Heart right ventricle (tissue), 16 donors: ENCODE results near the gene SLC17A1. TPM values are rescaled to one million over a fixed set of nuclear protein-coding genes. Genes with fewer than 3 reads are reported as not detected.

Experiments used
- ATAC-seq, 8 donors: fragments of 200-7000 bp; cut with Tn5 transposase; one replicate each; pipeline ENCODE4 v1.9.1; 2020; ENCODE audit warnings: mild to moderate bottlenecking in 8 of 8, moderate library complexity in 8 of 8, moderate number of reproducible peaks in 1 of 8
- DNase-seq, 2 donors: peaks; one replicate each; pipeline ENCODE4 v3.0.0-alpha.2; 2020
- H3K27ac ChIP-seq, 10 donors: fragments of 200-600 bp; sonication (generic) in 2 of 10; one replicate each; pipeline versions ENCODE4 v1.5.0 to v1.8.0; 2020 to 2022; ENCODE audit warnings: mild to moderate bottlenecking in 3 of 10
- H3K27me3 ChIP-seq, 7 donors: fragments of 200-600 bp; one replicate each; pipeline ENCODE4 v1.8.0; 2021 to 2022; ENCODE audit warnings: mild to moderate bottlenecking in 2 of 7
- H3K36me3 ChIP-seq, 9 donors: fragments of 200-600 bp; sonication (generic) in 1 of 9; one replicate each; pipeline versions ENCODE4 v1.5.0 to v1.8.0; 2020 to 2022; ENCODE audit warnings: mild to moderate bottlenecking in 2 of 9
- H3K4me1 ChIP-seq, 9 donors: fragments of 200-600 bp; sonication (generic) in 1 of 9; one replicate each; pipeline versions ENCODE4 v1.5.0 to v1.8.0; 2020 to 2022; ENCODE audit warnings: mild to moderate bottlenecking in 4 of 9
- H3K4me3 ChIP-seq, 10 donors: fragments of 200-600 bp; sonication (generic) in 2 of 10; one replicate each; pipeline versions ENCODE4 v1.5.0 to v1.8.0; 2020 to 2022; ENCODE audit warnings: mild to moderate bottlenecking in 7 of 10, moderate library complexity in 2 of 10
- H3K9me3 ChIP-seq, 11 donors: fragments of 200-600 bp in 10 of 11; sonication (generic) in 2 of 11; one replicate each; pipeline versions ENCODE4 v1.5.0 to v1.8.0; 2013 to 2022; ENCODE audit warnings: mild to moderate bottlenecking in 2 of 11, control low read depth in 1 of 11, moderate library complexity in 1 of 11
- CTCF ChIP-seq, 9 donors: fragments of 200-600 bp; sonication (generic) in 2 of 9; IDR thresholded peaks; one replicate each; pipeline versions ENCODE4 v1.5.0 to v1.8.0; 2021 to 2022; ENCODE audit warnings: antibody characterized with exemption in 9 of 9, mild to moderate bottlenecking in 5 of 9, moderate library complexity in 1 of 9
- WGBS, 2 donors: extraction: QIAGEN DNeasy Blood & Tissue Kit; methylation state at CpG; one replicate each; pipeline ENCODE4 v1.1.7; 2013; ENCODE audit warnings: inconsistent platforms in 1 of 2; 5-methylcytosine and 5-hydroxymethylcytosine counted together
- intact Hi-C, 10 donors: fragments of 100-400 bp; cut with DNase I; formaldehyde crosslinking; loops; one replicate each; pipeline versions ENCODE4 v1.11.1 to v1.14.2; 2022
- polyA plus RNA-seq, 2 donors: library from polyadenylated mRNA; stranded (reverse); fragments of 200-250 nt; gene quantifications; one replicate each; pipeline ENCODE4 v1.2.3, GENCODE V29; 2013
- total RNA-seq, 10 donors: library from RNA; stranded (reverse); fragmentation: NEBNext Ultra II Directional in 3 of 10; extraction: Animal tissue kit (Norgen Biotek cat#: 25700) in 3 of 10; gene quantifications; one replicate each; pipeline versions ENCODE4 v1.2.1 to v1.2.4, GENCODE V29; 2021 to 2023
- donor health status: Arrhythmogenic right ventricular cardiomyopathy.
- donor health status: ischemic (EF 13 %, LVEDD 7.1; RV severe dilation, severe dysfunction).
- donor health status: healthy with polysubstance abuse.
- donor health status: DM: no; HTN: yes; CAD: no.
- donor health status: DM: no; HTN: no; CAD: no.
- donor health status: ischemic (EF 25% LVEDD 6.9; RV normal size, moderate dysfunction).
- donor health status: ischemic (EF 25% LVEDD 5.7; RV mildly dilated, moderate dysfunction).
- donor health status: healthy.
- donor health status: DM: yes; HTN: yes; CAD: no.
- donor health status: Ischemic cardiomyopathy.
- donor health status: ischemic (EF 35%, LVEDD 5.7; RV mildly dilated, moderate dysfunction).
- donor health status: nonischemic (EF 11% LVEDD 7.7; RV severe dilation, severe dysfunction).
- donor health status: DM: yes; HTN: yes; CAD: no.
- donor health status: PGD.
- donor health status: ischemic (EF 29% LVEDD 5.4; RV normal size, mild dysfunction).
- donor health status: nonischemic (EF 23%, LVEDD 6.1; RV moderate dilation, normal function).

SLC17A1 gene
- total and polyA plus RNA-seq, 12 donors: not detected

- Histone ChIP-seq H3K27me3 (peaks cover 0 to 4% (median 0%) of the 10 kb centered on the region in 7 donors), H3K36me3 (no peaks in the 10 kb centered on the region), H3K9me3 (no peaks in the 10 kb centered on the region), H3K27ac (no peak overlapping the region), H3K4me1 (no peaks in the 10 kb centered on the region), H3K4me3 (no peak overlapping the region)
- WGBS, 2 donors: 68 to 96% methylated on average over 2 of the region's 2 CpGs
- DNase-seq: no peak
- intact Hi-C loops: loop anchor here in 3 of 10 donors (5.0 kb wide), 2 partner anchors 93 to 208 kb away; no protein-coding TSS in a partner anchor
- ATAC-seq: no peak
- no peak for TF ChIP-seq CTCF (IDR thresholded peaks at IDR 0.05)
These were observed 37.1 kb downstream of the SLC17A1 start for GRCh38 chr6:25794784-25795183.

- H3K4me3 ChIP-seq: no peak overlapping the region
- 83 to 90% methylated on average over 1 of the region's 1 CpG for WGBS, 2 donors
- intact Hi-C loops: loop anchor here in 3 of 10 donors (5.0 kb wide), 2 partner anchors 93 to 208 kb away; no protein-coding TSS in a partner anchor
- TF ChIP-seq CTCF (IDR thresholded peaks at IDR 0.05): no peak
- DNase-seq (no peak), ATAC-seq (no peak)
- H3K4me1 ChIP-seq: no peaks in the 10 kb centered on the region
- H3K27me3 ChIP-seq: no peaks in the 10 kb centered on the region
- no peaks in the 10 kb centered on the region for H3K9me3 ChIP-seq
- H3K27ac ChIP-seq: no peak overlapping the region
- H3K36me3 ChIP-seq: no peaks in the 10 kb centered on the region
These were observed 37.9 kb downstream of the SLC17A1 start for GRCh38 chr6:25793970-25794369.

GRCh38 chr6:25792016-25792415 is 39.8 kb downstream of the SLC17A1 start:
- intact Hi-C loops: loop anchor here in 3 of 10 donors (5.0 kb wide), 2 partner anchors 95 to 210 kb away; no protein-coding TSS in a partner anchor
- DNase-seq: no peak

GRCh38 chr6:25789475-25789874 is 42.4 kb downstream of the SLC17A1 start:
- H3K27me3 ChIP-seq: no peaks in the 10 kb centered on the region
- no peak for ATAC-seq
- no peak overlapping the region for H3K27ac ChIP-seq
- no peak overlapping the region for H3K4me3 ChIP-seq
- no peaks in the 10 kb centered on the region for H3K9me3 ChIP-seq
- 81 to 86% methylated on average over 2 of the region's 2 CpGs for WGBS, 2 donors
- no peaks in the 10 kb centered on the region for H3K4me1 ChIP-seq
- intact Hi-C loops: loop anchor here in 4 of 10 donors (5.0 to 10.0 kb wide), 4 partner anchors 95 to 213 kb away; no protein-coding TSS in a partner anchor
- H3K36me3 ChIP-seq: no peaks in the 10 kb centered on the region
- TF ChIP-seq CTCF (IDR thresholded peaks at IDR 0.05): no peak
- DNase-seq: no peak

More at GRCh38 chr6:25792016-25792415, 39.8 kb downstream of the SLC17A1 start:
- Histone ChIP-seq H3K27me3 (no peaks in the 10 kb centered on the region), H3K4me3 (no peak overlapping the region), H3K36me3 (no peaks in the 10 kb centered on the region), H3K9me3 (no peaks in the 10 kb centered on the region), H3K4me1 (no peaks in the 10 kb centered on the region), H3K27ac (no peak overlapping the region)
- 77 to 86% methylated on average over 4 of the region's 4 CpGs for WGBS, 2 donors
- no peak for TF ChIP-seq CTCF (IDR thresholded peaks at IDR 0.05)
- ATAC-seq: no peak
